NCI-H226 (cell line): ENCODE results near the gene ITGA11.
A peak's percentile ranks its signal among the peaks of the same experiment; 100 is the strongest.

ENCODE experiments used
- DNase-seq: peaks from one replicate; pipeline ENCODE4 v3.0.0-alpha.2; 2015

The ITGA11 gene, protein sequence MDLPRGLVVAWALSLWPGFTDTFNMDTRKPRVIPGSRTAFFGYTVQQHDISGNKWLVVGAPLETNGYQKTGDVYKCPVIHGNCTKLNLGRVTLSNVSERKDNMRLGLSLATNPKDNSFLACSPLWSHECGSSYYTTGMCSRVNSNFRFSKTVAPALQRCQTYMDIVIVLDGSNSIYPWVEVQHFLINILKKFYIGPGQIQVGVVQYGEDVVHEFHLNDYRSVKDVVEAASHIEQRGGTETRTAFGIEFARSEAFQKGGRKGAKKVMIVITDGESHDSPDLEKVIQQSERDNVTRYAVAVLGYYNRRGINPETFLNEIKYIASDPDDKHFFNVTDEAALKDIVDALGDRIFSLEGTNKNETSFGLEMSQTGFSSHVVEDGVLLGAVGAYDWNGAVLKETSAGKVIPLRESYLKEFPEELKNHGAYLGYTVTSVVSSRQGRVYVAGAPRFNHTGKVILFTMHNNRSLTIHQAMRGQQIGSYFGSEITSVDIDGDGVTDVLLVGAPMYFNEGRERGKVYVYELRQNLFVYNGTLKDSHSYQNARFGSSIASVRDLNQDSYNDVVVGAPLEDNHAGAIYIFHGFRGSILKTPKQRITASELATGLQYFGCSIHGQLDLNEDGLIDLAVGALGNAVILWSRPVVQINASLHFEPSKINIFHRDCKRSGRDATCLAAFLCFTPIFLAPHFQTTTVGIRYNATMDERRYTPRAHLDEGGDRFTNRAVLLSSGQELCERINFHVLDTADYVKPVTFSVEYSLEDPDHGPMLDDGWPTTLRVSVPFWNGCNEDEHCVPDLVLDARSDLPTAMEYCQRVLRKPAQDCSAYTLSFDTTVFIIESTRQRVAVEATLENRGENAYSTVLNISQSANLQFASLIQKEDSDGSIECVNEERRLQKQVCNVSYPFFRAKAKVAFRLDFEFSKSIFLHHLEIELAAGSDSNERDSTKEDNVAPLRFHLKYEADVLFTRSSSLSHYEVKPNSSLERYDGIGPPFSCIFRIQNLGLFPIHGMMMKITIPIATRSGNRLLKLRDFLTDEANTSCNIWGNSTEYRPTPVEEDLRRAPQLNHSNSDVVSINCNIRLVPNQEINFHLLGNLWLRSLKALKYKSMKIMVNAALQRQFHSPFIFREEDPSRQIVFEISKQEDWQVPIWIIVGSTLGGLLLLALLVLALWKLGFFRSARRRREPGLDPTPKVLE

DNA sequence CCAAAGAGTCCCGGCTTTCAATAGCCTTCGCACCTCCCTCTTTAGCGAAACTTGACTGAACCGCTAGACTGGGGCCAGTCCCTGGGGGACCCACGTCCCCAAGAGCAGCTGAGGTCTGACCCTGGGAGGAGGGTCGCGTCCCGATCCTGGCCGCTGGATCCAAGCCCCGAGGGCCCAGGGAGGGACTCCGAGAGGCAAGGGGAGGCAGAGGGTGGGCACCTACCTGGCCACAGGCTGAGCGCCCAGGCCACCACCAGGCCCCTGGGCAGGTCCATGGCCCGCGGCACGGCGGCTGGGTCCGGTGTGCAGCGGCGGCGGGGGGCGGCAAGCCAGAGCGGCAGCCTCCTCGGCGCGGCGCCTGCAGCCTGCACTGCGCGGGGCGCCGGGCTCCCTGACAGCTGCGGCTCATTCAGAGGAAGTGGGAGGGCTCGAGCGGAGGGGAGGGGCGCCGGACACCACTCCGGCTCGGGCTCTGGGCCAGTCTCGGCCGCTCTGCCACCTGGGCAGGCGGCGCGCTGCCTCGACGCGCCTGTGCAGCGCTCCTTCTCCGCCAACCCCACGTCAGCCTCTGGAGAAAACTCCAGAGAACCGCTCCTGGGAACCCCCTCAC, at the start of gene ITGA11:
Gene ITGA11, minus strand, starts transcription at position 372 of the 610 bp plus-strand sequence. Its CDS starts 97 bp downstream, at position 275.
- peak; percentile 68 for DNase-seq

DNA sequence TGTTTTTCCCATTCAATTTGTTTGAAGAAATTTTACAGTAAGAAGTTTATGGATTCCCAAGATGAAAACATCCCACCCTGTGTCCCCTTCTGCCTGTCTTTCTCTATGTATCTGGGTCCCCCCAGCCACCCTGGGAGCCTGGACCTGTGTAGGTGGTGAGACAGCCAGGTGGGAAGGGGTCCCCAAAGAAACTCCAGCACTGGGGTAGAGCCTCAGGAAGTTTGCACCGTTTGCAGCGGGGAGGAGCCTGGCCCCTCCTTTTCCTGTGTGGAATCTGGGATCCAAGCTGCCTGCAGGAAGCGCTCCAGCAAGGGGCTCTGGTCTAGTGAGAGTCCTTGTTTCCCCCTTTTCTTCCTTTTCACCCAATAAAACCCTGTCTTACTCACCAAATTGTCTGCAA, 49.4 kb upstream of the ITGA11 start:
- DNase-seq: no peak

DNA sequence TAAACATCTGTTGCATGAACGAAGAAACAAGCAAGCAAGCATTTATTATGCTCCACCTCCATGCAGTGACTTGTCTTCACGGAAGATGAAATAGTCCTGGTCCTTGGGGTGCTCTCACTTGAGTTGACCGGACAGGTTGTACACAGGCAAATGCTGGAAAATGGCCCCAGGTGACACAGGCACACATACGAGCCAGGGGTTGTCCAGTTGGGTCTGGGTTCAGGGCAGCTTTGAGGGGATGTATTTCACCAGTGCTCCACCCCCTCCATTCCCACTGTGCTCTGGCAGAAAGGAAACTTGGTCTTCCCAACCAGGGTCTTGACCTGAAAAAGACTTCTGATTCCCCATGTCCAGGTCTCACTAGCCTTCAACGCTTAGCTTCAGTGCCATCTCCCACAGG, 48.3 kb upstream of the ITGA11 start:
- DNase-seq: no peak

DNA sequence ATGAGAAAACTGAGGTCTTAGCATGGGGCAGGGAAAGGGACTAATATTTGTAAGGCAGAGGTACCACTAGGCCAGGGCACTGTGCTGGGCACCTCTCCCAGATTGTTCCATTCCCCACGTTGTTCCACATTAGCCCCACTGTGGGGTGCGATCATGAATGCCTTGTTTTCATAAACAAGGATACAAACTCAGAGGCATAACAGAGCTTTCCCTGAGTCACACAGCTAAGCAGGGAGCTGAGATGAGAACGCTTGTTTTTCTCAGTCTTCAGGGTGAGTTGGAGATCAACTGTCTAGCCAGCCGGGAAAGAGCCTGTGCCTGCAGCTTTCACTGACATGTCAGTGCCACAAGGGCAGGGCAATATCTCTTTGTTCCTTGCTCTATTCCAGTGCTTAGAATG, 47.9 kb upstream of the ITGA11 start:
- no peak for DNase-seq

DNA sequence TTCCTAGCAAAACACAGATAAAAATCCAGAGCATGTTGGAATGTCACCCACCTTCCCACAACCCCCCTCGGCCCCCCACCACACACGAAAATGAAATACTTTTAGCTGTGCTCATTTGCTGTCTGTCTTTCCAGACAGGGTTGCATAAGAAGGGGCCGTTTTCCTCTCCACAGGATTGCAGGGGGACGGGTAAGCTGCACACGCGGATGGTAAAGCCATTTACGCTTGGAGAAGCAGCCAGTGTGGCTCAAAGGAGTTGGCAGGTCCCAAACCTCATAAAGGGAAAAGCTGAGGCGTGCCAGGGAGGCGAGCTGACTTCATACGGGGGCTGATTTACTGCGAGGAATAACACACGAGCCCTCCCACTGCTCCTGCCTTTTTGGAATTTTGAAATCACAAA, 47.4 kb upstream of the ITGA11 start:
- no peak for DNase-seq

DNA sequence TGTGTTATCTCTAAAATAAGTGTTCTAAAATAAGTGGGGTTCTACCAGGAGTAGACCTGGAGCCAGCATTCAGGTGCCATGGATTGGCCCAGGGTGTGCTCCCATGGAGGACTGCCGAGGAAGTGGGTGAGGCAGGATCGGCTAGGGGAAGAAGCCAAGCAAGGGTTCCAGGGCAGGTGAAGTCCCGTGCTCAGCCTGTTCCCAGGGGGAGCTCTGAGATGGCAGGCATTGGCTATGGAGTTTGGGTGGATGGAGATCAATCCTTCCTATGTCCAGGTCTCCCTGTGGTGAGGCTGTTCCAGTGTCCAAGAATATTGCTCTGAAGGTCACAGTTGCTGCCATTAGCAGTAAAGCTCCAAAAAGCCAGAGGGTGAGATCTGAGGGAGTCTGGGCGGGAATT, 46.9 kb upstream of the ITGA11 start:
- DNase-seq: no peak

DNA sequence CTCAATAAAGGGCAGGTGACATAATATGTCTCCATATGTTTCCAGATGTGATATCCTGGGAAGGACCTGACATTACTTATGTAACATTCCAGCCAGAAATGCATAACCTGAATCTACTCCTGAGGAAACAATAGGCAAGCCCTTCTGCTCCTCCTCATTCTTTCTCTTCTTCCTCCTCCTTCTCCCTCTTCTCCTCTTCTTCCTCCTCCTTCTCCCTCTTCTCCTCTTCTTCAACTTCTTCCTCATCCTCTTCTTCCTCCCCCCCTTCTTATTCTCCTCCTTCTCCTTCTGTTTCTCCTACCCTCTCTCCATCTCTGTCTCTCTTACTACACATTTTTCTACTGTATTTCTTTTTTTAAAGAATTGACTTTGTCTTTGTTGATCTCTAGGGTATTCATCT, 43.5 kb upstream of the ITGA11 start:
- DNase-seq: no peak

DNA sequence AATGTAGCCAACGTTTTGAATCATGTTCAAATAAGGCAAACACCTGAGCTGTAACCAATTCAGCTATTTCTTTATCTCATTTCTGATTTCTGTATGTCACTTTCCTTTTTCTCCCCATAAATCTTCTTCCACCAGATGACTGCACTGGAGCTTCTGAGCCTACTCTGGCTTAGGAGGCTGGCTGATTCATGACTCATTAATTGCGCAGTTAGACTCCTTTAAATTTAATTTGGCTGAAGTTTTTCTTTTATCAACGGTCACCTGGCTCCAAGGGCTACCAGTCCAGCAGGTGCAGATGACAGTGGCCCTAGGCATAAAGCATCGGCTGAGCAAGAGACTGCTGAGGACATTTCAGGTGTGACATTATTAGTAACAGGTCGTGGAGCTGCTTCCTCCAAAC, 39.6 kb upstream of the ITGA11 start:
- peak; percentile 50 for DNase-seq

DNA sequence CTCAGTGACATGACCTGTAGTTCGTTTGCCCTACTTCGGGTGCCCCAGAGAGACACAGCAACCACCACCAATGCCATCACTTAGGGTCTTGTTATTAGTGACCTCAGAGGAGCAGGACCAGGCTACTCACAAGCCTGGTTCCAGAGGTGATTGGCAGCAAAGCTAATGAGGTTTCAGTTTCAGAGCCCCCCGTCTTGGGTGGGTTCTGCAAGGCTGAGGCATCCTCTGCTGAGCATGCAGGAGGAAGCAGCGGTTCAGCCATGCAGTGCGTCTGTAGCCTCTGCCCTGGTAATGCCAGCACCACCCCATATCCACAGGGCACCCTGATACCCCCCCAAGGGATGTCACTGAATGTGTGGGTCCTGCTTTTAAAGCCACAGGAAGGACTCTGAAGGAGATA, 39.0 kb upstream of the ITGA11 start:
- DNase-seq: no peak

DNA sequence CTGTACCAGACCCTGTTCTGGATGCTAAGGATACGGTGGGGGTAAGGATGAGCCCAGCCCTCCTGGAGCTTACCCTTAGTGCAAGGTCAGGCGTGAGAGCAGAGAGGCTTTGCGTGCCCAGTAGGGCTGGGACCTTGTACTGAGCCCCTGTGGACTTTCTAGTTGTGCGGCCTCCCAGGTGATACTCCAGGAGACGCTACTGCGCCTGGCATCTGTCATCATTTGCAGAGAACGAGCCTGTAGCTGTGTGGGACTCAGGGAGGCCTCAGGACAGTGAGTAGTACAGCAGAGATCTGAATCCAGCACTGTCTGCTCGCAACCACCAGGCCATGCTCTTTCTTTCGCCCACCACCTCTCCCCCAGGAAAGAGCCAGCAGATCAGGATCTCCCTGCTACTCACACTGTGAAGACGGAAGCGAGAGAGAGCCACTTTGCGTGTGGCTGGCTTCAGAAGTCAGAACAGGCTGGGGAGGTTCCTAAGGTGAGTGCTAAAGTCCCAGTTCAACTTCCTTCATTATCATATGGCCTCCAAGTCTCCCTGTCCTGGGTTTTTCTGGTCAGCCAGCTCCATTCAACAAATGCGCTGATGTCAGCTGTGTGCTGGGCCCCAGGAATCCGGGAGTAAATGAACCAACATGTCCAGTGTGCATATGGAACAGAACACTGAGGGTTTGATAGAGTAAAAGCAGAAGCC, 38.2 kb upstream of the ITGA11 start:
- no peak for DNase-seq

DNA sequence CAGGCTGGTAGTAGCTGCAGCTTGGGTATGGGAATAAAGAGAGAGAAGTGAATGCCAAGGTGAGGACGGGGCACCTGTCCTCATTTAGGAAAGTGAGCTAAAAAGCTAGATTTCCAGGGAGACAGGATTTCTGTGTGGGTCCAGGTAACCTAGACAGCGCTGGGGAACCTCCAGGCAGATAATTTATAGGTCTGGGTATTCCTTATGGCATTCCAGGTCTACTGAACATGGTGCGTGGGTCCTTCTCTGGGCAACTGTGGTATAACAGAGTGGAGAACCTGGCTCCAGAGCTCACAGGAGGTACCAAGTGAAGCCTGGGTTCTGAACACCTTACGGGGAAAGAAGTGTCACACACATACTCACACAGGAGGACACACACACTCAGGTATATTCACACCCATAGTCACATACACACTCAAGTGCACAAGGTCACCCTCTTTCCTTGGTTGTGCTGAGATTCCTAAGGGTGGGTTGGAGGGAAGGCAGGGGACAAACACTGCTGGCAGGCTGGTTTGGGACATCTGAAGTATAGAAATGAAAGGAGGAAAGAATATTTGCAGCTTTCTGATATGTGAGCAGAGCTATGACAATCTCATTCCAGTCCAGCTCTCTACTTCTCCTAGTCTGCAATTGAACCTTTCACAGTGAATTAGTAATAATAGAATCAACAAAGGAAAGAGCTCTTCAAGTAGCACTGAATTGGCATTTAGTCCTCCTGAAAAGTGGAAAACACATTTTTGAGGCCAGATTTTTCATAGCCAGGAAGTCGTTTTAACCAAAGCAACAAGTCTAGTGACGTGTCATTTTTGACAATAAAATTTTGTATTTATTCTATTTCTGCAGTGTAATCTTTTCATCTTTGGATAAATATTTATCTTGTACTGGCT, 37.4 kb upstream of the ITGA11 start:
- no peak for DNase-seq

DNA sequence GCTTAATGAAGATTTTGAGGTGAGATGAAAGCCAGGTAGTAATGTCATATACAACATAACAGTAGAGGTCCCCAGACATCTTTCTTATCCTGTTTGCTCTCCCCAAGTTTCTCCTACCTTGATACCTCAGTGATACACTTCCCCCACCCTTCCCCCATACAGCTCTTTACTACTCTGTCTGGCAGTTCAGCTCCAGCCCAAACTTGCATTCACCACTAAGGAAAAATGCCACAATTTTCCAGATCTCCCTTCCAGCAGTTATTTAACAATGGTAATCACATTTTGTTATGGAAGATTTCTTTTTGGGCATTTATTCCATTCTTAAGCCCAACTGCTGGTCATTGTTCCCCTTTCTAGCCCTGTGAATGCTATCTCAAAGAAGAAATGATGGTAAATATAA, 34.9 kb upstream of the ITGA11 start:
- no peak for DNase-seq

DNA sequence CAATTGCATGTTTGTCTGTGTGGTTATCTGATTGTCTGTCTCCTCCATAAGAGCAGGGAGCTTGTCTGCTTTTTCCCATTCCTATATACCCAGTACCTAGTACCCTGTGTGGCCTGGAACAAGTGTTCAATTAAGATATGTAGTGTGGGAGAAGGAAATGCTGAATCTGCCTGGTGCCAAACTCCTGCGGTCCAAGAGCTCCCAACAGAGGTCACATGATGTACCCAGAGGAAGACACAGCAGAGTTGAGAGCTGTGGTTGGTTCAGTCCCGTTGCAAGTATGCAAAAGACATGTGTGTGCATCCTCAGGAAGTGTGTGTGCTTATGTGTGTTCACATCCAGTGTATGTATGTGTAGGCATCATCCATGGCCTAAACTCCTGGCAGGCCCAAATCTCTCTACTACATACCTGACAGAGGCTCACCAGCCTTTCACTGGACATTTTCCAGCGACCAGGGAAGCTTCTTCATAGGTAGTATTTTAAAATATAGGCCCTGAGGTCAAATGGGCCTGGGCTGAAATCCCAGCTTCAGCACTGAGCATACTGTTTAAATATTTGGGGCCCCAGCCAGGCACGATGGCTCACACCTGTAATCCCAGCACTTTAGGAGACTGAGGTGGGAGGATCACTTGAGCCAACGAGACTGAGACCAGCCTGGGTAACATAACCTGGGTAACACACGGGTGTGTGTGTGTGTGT, 34.0 kb upstream of the ITGA11 start:
- no peak for DNase-seq

DNA sequence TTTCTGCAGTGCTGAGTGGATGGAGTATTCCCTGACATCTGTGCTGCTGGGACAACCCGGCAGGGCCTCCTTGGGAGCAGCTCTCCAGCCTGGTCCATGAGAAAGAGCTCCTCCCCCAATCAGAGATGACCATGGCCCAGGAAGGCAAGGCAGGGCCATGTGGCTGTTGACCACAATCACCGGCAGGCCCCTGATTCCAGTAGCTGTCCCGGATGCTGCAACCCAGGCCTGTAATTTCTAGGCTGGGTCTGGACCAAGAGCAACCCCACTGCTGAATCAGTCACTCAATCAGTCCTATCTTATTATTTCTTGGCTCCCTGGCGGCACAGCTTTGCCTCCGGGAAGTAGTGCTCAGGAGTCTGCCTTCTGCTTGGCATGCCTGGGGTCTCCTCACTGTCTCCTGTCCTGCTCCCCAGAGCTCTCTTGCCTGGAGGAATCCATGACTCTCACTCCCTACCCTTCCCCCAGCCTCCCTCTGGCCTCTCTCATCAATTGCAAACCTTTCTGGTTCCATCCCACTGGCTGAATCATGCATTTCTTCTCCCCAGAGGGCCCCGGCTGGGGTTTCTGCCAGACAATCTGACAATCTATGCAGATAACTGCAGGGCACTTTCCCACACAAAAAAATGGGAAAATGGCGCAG, 32.6 kb upstream of the ITGA11 start:
- no peak for DNase-seq

DNA sequence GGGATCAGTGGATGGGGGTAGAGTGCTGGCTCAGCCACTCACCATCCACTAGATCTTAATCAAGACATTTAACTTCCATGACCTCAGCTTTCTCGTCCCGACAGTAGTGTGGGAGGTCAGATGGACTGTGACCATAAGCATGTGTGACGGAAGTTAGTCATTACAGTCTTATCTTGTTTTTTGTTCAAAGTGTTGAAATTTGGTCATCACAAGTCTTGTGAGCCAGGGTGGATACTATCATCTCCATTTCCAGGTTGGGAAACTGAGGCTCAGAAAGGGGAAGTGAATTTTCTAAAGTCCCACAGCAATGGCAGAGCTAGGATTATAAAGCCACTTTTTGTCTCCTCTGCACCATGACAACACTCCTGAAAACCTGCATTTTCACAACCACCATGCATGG, 32.0 kb upstream of the ITGA11 start:
- DNase-seq: no peak

DNA sequence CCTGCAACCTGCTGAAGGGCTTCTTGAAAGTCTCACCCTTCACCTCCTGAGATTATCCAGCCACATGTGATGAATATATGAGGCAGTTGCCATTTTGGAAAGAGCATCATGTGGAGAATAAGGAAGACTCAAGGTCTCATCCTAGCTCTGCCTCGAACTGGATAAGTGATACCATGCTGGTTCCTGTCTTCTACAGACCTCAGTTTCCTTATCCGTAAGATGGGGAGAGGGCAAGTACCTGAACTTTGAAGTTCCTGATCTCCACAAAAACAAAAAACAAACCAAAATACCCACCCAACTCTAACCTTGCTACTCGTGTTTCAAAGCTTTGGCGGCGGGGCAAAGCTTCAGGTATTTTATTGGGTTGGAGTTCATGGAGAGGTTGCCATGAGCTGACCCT, 31.5 kb upstream of the ITGA11 start:
- DNase-seq: no peak

DNA sequence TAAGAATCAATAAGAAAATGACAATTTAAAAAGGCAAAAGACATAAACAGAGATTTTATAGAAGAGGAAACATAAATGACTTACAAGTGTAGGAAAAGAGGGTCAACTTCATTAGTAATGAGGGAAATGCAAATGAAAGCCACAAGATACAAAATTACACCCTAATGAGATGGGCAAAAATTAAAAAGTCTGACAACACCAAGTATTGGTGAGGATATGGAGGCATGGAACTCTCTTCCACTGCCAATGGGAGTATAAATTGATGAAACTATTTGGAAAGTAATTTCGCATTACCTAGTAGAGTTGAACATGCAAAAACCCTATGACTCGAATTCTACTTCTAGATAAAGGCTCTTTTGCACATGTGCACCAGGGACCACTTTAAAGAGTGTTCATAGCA, 28.2 kb upstream of the ITGA11 start:
- DNase-seq: no peak

DNA sequence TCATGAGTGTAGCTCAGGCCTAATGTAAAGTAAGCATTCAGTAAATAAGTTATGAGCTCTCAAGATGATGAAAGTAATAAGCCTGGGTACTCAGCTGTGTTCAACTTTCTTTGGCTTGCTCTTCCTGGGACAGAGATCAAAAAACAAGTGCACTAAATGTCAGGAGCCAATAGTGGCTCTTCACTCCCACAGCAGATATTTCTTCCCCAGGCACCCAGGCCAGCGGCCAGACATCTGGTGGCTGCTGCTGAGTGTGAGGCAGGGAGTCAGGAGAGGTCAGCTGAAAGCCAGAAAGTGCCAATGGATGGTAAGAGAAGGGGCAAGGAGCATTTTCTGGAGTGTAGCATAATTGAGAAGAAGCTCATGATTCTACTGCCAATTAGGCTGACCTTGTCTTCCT, 18.2 kb upstream of the ITGA11 start:
- DNase-seq: no peak

DNA sequence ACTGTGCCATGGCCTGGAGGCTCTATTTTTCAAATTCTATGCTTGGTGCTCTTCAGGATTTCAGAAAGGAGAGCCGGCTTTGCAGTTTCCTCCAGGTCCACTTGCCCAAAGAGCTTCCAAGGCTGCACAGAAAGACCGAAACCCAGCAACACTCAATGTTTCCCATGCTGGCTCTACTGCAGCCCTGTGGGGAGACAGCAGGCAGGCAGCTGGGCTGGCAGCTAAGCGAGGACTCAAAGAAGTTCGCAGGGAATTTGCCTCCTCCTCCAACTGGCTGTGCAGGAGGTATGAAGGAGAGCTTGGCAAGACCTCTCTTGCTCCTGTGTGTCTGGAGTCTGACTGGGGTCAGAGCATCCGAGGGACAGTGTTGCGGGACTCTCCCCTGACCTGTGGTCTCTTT, 17.4 kb upstream of the ITGA11 start:
- DNase-seq: no peak
